Left lung (tissue), 8 donors: ENCODE results near the gene C1QTNF1. TPM values are rescaled to one million over a fixed set of nuclear protein-coding genes. Genes with fewer than 3 reads are reported as not detected.

Experiments used
- polyA plus RNA-seq, 6 donors: library from polyadenylated mRNA; unstranded; fragments of 120-200 nt; gene quantifications; one replicate each; pipeline ENCODE4 v1.2.1, GENCODE V29; 2013; ENCODE audit not compliant: insufficient read length in 6 of 6
- total RNA-seq, 2 donors: library from RNA; stranded (reverse); fragmentation: NEBNext Ultra II Directional; extraction: Animal tissue kit (Norgen Biotek cat#: 25700); gene quantifications; one replicate each; pipeline ENCODE4 v1.2.1, GENCODE V29; 2021
- donor health status: DM: no; HTN: yes; CAD: no.
- donor health status: DM: no; HTN: no; CAD: no.

Gene C1QTNF1
- total and polyA plus RNA-seq, 8 donors: 1.4 to 31.4 (median 2.2) TPM

Other genes with a start within 250 kb of the C1QTNF1 start
- gene CYTH1, start 241.9 kb upstream of the C1QTNF1 start, total RNA-seq: 10 to 100 TPM; 65.1 to 96.1 TPM
- 10 to 100 TPM; 36.6 to 44.7 (median 40.0) TPM for gene CYTH1, start 241.9 kb upstream of the C1QTNF1 start, polyA plus RNA-seq
- 10 to 100 TPM; 29.2 to 44.2 TPM for gene USP36, start 183.4 kb upstream of the C1QTNF1 start, total RNA-seq
- gene USP36, start 183.4 kb upstream of the C1QTNF1 start, polyA plus RNA-seq: 10 to 100 TPM; 38.5 to 53.7 (median 46.6) TPM
- 1 to 10 TPM; 1.6 to 6.6 TPM for gene CEP295NL, start 121.0 kb upstream of the C1QTNF1 start, total RNA-seq
- 1 to 10 TPM in 1 of 6 donors, under 1 TPM in 5; 0.37 to 1.6 (median 0.58) TPM for gene CEP295NL, start 121.0 kb upstream of the C1QTNF1 start, polyA plus RNA-seq
- 100 to 1,000 TPM; 196 to 313 TPM for gene TIMP2, start 98.8 kb upstream of the C1QTNF1 start, total RNA-seq
- gene TIMP2, start 98.8 kb upstream of the C1QTNF1 start, polyA plus RNA-seq: 100 to 1,000 TPM; 158 to 196 (median 174) TPM
- 100 to 1,000 TPM; 379 to 688 TPM for gene LGALS3BP, start 44.2 kb upstream of the C1QTNF1 start, total RNA-seq
- 100 to 1,000 TPM; 155 to 215 (median 173) TPM for gene LGALS3BP, start 44.2 kb upstream of the C1QTNF1 start, polyA plus RNA-seq
- gene CANT1, start 14.4 kb upstream of the C1QTNF1 start, total RNA-seq: 10 to 100 TPM; 57.2 to 69.0 TPM
- 10 to 100 TPM; 37.9 to 47.7 (median 40.0) TPM for gene CANT1, start 14.4 kb upstream of the C1QTNF1 start, polyA plus RNA-seq
- gene ENGASE, start 50.7 kb downstream of the C1QTNF1 start, total RNA-seq: 10 to 100 TPM; 46.9 to 50.2 TPM
- gene ENGASE, start 50.7 kb downstream of the C1QTNF1 start, polyA plus RNA-seq: 10 to 100 TPM; 25.1 to 36.7 (median 33.4) TPM